Upper lobe of right lung (tissue), 1 donor: ENCODE data around the gene LEF1. TPM values are rescaled to one million over a fixed set of nuclear protein-coding genes. Genes with fewer than 3 reads are reported as not detected.

ENCODE experiments used
- ATAC-seq: fragments of 200-7000 bp; cut with Tn5 transposase; one replicate; pipeline ENCODE4 v1.9.1; 2020; ENCODE audit warnings: mild to moderate bottlenecking, moderate library complexity
- DNase-seq: peaks from one replicate; pipeline ENCODE4 v3.0.0-alpha.2; 2020
- H3K27ac ChIP-seq: fragments of 200-600 bp; one replicate; pipeline ENCODE4 v1.8.0; 2022
- H3K27me3 ChIP-seq: fragments of 200-600 bp; one replicate; pipeline ENCODE4 v1.8.0; 2022; ENCODE audit warnings: mild to moderate bottlenecking
- H3K36me3 ChIP-seq: fragments of 200-600 bp; one replicate; pipeline ENCODE4 v1.8.0; 2022
- H3K4me1 ChIP-seq: fragments of 200-600 bp; one replicate; pipeline ENCODE4 v1.8.0; 2022
- H3K4me3 ChIP-seq: fragments of 200-600 bp; one replicate; pipeline ENCODE4 v1.8.0; 2022; ENCODE audit warnings: mild to moderate bottlenecking
- H3K9me3 ChIP-seq: fragments of 200-600 bp; one replicate; pipeline ENCODE4 v1.8.0; 2022
- CTCF ChIP-seq: fragments of 200-600 bp; IDR thresholded peaks from one replicate; pipeline ENCODE4 v1.8.0; 2022; ENCODE audit warnings: antibody characterized with exemption
- intact Hi-C: fragments of 100-400 bp; cut with DNase I; formaldehyde crosslinking; loops from one replicate; pipeline ENCODE4 v1.11.0; 2022
- total RNA-seq: library from RNA; stranded (reverse); fragmentation: NEBNext Ultra II Directional; extraction: Animal tissue kit (Norgen Biotek cat#: 25700); gene quantifications from one replicate; pipeline ENCODE4 v1.2.1, GENCODE V29; 2021
- donor health status: DM: no; HTN: yes; CAD: no; lungs with severe emphysema.

LEF1 gene
- total RNA-seq, 1 donor from 2014 or later, result 9.1 TPM

- Histone ChIP-seq H3K36me3 (no peaks in the 10 kb centered on the region), H3K4me3 (no peak overlapping the region), H3K27me3 (no peaks in the 10 kb centered on the region), H3K4me1 (no peaks in the 10 kb centered on the region), H3K27ac (no peak overlapping the region), H3K9me3 (no peaks in the 10 kb centered on the region)
- intact Hi-C loops, result no loop called here
- DNase-seq, result no peak
- no peak for ATAC-seq
- TF ChIP-seq CTCF, result no peak
Observed at GRCh38 chr4:108149588-108150380, 18.9 kb downstream of the LEF1 start.

DNA sequence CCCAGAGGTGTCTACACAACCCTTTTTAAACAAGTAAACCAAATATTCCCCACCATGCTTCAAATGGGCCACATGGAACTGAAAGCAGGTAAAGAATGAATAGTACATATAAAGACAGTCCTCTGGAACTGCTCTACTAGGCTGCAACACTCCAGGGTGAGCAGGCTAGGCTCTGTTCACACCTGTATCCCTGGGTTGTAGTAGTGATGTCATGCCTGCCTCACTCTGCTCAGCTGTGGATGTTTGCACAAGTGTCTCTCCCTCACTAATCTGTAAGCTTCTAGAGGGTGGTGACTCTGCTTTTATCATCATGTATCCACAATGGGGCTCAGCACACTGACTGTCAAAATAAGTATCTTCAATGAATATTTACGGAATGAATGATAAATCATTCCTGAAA, 20.4 kb downstream of the LEF1 start:
- intact Hi-C loops, result no loop called here

GRCh38 chr4:108146819-108147218, 21.9 kb downstream of the LEF1 start:
- H3K27me3 ChIP-seq, result peaks cover 5% of the 10 kb centered on the region
- H3K36me3 ChIP-seq, result no peaks in the 10 kb centered on the region
- no peak overlapping the region for H3K4me3 ChIP-seq
- H3K4me1 ChIP-seq, result no peaks in the 10 kb centered on the region
- no peak for DNase-seq
- no peak overlapping the region for H3K27ac ChIP-seq
- intact Hi-C loops, result no loop called here
- no peak for ATAC-seq
- no peaks in the 10 kb centered on the region for H3K9me3 ChIP-seq
- TF ChIP-seq CTCF, result no peak

More for the DNA sequence above, 20.4 kb downstream of the LEF1 start:
- H3K4me1 ChIP-seq, result no peaks in the 10 kb centered on the region
- no peak for ATAC-seq
- no peak overlapping the region for H3K4me3 ChIP-seq
- H3K27me3 ChIP-seq, result peaks cover 5% of the 10 kb centered on the region
- DNase-seq, result no peak
- H3K9me3 ChIP-seq, result no peaks in the 10 kb centered on the region
- TF ChIP-seq CTCF, result no peak
- H3K36me3 ChIP-seq, result no peaks in the 10 kb centered on the region
- no peak overlapping the region for H3K27ac ChIP-seq

DNA sequence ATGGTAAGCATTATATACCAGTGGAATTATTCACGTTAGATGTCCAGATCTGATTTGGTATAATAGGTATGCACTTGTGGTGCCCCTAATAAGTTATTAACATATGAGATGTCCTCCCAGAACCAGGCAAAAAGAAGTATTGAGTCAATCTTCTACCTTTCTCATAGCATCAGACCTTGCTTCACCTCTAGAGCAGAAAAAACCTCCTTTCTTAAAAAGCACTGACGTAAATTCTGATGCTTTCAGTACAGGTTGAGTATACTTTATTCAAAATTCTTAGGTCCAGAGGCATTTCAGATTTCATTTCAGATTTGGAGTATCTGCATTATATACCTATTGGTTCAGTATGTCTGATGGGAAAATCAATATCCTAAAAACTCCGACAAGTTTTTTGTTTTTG, 22.4 kb downstream of the LEF1 start:
- no peak for DNase-seq
- intact Hi-C loops, result no loop called here
- no peak for ATAC-seq
- TF ChIP-seq CTCF, result no peak
- no peaks in the 10 kb centered on the region for H3K4me1 ChIP-seq
- no peaks in the 10 kb centered on the region for H3K36me3 ChIP-seq
- H3K4me3 ChIP-seq, result no peak overlapping the region
- peaks cover 5% of the 10 kb centered on the region for H3K27me3 ChIP-seq
- H3K9me3 ChIP-seq, result no peaks in the 10 kb centered on the region
- no peak overlapping the region for H3K27ac ChIP-seq

- TF ChIP-seq CTCF, result no peak
- ATAC-seq, result no peak
- Histone ChIP-seq H3K9me3 (no peaks in the 10 kb centered on the region), H3K27ac (no peak overlapping the region), H3K4me3 (no peak overlapping the region), H3K4me1 (no peaks in the 10 kb centered on the region), H3K36me3 (no peaks in the 10 kb centered on the region), H3K27me3 (peaks cover 5% of the 10 kb centered on the region)
- no peak for DNase-seq
- intact Hi-C loops, result no loop called here
Observed at GRCh38 chr4:108144451-108144850, 24.3 kb downstream of the LEF1 start.

GRCh38 chr4:108143515-108143914, 25.2 kb downstream of the LEF1 start:
- no peak for ATAC-seq
- Histone ChIP-seq H3K4me1 (no peaks in the 10 kb centered on the region), H3K27me3 (peaks cover 5% of the 10 kb centered on the region), H3K4me3 (no peak overlapping the region), H3K9me3 (no peaks in the 10 kb centered on the region), H3K27ac (no peak overlapping the region), H3K36me3 (no peaks in the 10 kb centered on the region)
- no peak for TF ChIP-seq CTCF
- DNase-seq, result no peak
- intact Hi-C loops, result no loop called here
